Renal cortical epithelial cell (primary cell): ENCODE measurements around the gene FBRSL1. TPM values are rescaled to one million over a fixed set of nuclear protein-coding genes. Genes with fewer than 3 reads are reported as not detected.

Source experiments
- DNase-seq: peaks from one replicate; pipeline ENCODE4 v3.0.0-alpha.2; 2011; ENCODE audit warnings: low read depth
- total RNA-seq: library from RNA; depleted of rRNA; stranded (reverse); fragments of >200 nt; gene quantifications from 2 replicates; pipeline ENCODE4 v1.2.3, GENCODE V29; 2014

FBRSL1 gene
- total RNA-seq, 1 donor from 2014 or later: 10.6 TPM

DNA sequence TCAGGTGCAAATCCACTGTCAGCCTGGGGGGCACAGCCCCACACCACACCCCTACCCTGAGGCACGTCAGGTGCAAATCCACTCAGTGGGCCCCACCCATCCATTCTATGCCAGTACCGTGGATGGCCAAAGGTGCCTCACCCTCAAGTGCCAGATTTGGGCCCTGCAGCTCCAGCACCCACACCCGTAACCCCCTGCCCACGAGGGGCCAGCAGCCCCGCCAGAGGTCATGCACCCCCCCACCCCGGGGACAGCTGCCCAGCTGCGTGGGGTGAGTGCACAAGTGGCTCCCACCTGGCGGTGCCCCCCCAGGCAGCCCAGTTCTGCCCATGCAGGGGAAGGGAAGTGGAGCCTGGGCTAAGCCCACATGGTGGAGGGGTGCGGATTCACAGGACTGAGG lies 51.2 kb downstream of the FBRSL1 start:
- no peak for DNase-seq

DNA sequence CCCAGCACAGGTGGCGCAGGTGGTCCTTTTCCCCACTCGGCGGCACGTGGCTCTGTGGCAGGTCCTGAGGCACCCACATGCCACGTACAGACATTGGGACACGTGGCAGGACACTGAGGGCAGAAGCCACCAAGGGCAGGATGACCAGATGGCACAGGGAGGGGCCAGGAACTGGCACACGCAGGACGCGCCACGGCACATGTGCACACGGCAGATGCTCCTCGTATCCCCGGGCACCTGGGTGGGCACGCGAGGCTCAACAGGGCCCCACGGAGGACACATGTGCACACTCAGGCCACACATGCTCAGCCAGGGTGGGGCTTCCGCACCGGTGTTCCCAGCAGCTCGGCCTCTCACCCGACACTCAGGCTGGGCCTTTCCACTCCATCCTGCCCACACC lies 52.0 kb downstream of the FBRSL1 start:
- DNase-seq: no peak

DNA sequence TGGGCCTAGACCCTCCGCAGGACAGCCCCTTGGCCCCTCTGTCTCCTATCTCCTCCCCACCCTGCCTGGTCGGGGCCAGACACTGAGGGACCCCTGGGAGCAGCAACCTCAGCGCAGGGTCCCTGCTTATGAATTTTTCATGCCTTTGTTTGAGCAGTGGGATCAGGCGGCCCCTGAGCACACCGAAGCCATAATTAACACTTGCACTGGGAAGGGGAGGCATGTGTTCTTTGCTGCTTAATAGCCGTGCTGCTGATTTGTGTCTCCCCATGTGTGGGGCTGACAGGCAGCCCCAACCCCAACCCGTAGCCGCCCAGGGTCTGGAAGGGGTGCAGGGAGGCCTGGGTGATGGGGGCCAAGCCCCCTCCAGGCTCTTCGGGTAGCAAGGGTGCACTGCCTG lies 52.7 kb downstream of the FBRSL1 start:
- no peak for DNase-seq

DNA sequence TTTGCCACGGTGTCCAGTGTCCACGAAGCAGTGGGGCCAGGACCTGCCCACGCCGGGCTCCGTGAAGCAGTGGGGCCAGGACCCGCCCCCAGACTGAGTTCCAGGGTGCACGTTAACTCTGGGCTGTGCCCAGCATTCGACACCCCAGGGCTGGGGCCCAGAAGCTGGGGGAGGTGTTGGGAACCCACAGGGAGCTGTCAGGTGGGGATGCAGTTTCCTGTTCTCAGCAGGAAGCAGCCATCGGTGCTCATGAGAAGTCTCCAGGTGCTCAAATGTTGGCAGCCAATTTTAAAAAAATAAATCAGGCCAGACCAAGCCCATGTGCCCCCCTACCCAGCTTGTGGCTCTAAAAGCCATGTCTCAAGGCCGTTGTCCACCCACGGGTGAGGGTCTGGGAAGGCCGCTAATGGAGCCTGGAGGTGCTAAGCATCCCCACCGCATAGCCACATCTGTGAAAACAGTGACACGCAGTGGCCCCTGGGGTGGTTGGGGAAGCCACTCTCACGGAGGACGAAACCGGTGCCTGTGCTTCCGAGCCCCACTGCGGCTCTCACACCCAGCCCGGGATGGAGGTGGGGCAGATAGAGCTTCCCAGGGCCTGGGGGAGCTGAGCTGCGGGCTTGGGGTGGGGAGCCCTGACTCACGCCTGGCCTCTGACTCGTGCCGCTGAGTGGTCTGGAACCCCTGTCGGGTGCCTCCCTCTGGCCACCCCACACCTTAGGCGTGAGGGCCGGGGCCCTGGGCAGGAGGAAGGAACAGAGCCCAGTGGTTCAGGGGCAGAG lies 53.5 kb downstream of the FBRSL1 start:
- DNase-seq: no peak

GRCh38 chr12:132544080-132544397 lies 54.1 kb downstream of the FBRSL1 start:
- DNase-seq: no peak

DNA sequence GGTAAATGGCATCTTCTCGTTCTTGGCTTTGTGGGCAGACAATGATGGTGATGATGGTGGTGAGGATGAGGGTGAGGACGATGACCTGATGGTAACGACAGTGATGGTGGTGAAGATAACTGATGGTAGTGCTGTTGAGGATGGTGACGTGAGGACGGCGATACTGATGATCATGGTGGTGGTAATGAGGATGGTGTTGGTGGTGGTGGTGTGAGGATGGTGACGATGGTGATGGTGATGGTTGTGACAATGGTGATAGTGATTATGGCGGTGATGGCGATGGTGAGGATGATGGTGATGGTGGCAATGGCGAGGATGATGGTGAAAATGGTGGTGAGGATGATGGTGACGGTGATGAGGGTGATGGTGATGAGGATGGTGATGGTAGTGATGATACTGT lies 54.5 kb downstream of the FBRSL1 start:
- DNase-seq: no peak

GRCh38 chr12:132545164-132545953 lies 55.4 kb downstream of the FBRSL1 start:
- DNase-seq: peak; percentile 68

GRCh38 chr12:132545955-132546354 lies 56.0 kb downstream of the FBRSL1 start:
- no peak for DNase-seq

- no peak for DNase-seq
Observed at GRCh38 chr12:132546647-132547046, 56.7 kb downstream of the FBRSL1 start.

DNA sequence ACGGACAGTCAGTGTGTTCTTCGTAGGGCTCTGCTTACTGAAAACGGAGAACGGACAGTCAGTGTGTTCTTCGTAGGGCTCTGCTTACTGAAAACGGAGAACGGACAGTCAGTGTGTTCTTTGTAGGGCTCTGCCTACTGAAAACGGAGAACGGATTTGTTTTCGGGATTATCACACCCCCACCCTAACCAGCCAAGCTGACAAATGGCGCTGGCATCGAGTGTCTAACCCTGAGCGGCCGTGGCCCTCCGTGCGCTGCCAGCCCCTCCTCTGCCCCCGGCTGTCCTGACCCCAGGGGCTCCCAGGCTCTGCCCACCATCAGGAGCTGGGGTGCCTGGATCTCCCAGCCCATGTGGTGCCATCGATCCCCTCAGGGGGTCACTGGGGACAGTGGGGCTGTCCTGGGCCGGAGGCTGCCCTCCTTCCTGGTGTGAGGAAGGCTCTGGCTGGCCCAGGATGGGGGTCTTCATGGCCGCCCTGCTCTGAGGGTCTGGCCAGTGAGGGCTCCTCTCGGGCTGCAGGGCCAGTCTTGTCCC lies 57.3 kb downstream of the FBRSL1 start:
- no peak for DNase-seq

- DNase-seq: no peak
Observed at GRCh38 chr12:132548430-132549058, 58.6 kb downstream of the FBRSL1 start.

- DNase-seq: no peak
Observed at GRCh38 chr12:132549059-132549458, 59.1 kb downstream of the FBRSL1 start.

DNA sequence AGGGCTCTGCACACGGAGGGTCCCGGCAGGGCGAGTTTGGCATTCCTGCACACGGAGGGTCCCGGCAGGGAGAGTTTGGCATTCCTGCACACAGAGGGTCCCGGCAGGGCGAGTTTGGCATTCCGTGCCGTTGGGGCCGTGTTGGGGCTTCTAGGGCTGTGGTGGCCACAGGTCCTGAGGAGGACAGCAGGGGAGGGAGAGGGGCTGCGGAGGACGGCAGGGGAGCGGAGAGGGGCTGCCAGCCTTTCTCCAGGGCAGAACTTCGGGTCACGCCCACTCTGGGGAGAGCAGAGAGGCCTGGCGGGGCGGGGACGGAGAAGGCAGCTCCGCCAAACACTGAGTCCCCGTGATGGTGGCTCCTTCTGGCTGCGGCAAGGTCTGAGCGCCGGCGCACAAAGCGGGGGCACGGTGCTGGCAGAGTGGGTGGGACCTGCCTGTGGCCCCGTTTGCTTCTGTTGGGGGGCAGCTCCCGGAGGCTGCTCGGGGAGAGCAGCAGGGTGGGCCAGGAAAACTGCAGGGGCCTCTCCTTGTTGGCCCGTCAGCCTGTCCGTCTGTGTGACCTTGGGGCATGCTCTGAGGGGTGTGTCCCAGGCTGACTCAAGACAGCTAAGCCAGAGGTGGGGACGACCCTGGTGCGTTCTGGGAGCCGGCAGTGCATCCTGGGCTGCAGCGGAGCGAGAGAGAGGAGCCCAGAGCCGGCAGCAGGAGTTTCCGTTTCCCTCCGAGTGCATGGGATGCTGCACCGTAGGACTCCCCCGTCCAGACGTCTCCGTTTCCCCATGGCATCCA lies 60.3 kb downstream of the FBRSL1 start:
- DNase-seq: no peak

DNA sequence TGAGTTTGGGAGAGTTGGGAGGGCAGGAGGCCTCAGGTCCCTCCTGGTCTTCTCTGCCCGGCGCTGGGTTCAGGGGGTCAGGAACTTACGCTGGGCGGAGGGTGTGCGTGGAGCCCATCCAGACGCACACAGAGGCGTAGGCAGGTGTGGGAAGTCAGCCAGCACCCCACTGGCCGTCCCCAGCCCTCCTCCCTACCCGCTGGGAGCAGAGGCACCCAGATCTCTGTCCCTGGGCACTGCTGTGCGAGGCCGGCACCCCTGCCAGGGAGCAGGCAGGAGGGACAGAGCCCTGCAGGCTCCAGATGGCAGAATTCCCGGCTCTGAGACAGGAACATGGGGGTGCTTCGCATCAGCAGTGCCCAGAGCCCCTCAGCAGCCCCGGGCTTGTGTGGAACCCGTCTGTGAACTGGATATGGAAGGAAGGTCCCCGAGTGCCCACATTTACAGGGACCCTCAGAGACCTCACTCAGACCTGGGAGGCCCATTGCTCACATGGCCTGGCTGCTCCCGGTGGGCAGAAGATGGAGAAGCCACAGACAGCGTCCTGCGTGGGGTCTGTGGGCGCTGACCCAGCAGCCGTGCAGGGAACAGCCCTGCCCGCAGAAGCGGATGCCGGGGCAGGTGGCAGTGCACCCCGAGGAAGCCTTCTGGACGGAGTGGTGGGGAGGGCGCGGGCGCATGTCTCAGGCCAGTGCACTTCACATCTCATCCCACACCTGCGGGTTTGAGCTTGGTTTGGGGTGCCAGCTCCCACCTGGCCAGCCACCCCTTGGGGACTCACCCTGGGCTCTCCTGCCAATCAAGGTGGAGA lies 61.1 kb downstream of the FBRSL1 start:
- DNase-seq: no peak

DNA sequence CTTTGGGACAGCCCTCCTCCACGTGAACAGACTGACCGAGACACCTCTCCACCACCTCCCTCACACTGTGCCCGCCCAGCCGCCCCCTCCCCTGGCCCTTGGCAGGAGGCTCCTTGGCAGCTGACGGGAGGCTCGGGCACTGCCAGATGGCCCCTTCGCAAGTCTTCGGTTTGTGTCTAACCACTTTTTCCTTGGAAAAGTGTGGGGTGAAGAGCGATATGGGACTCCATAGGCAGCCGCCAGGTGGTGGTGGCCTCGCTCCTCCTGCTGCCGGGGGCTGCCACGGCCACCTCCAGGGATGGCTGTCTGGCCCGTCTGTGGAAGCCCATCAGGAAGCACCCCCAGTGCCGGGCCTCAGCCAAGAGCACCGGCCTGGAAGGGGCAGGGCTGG lies 61.7 kb downstream of the FBRSL1 start:
- no peak for DNase-seq

- DNase-seq: no peak
Observed at GRCh38 chr12:132554845-132555630, 65.1 kb downstream of the FBRSL1 start.

- no peak for DNase-seq
Observed at GRCh38 chr12:132555686-132556085, 65.7 kb downstream of the FBRSL1 start.

- DNase-seq: no peak
Observed at GRCh38 chr12:132556216-132556615, 66.3 kb downstream of the FBRSL1 start.

DNA sequence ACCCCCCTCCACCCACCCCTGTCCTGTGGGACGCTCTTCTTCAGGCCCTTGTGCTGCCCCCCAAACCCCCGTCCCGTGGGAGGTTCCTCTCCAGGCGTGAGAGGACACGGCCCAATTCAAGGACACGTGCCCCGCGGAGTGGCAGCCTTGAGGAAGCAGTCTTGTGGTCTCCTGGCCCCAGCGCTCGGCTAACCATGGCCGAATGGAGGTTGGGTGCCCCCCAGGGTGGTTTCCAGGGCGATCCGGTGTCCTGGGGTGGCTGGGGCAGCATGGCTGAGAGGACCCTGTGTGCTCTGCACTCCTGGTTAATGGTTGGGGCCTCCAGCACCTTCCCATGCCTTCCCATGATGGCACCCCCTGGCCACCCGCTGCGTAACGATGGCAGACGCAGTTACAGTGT lies 66.8 kb downstream of the FBRSL1 start:
- DNase-seq: no peak
